A549 (cell line): Measurements from ENCODE around the gene NECTIN1. TPM values are rescaled to one million over a fixed set of nuclear protein-coding genes. Genes with fewer than 3 reads are reported as not detected.

Experiments used
- BCL3 ChIP-seq: fragments of >200 bp; sonication (Bioruptor Twin); formaldehyde crosslinking; IDR thresholded peaks from 3 replicates; pipeline ENCODE4 v1.6.1; 2016
- BHLHE40 ChIP-seq: IDR thresholded peaks from 2 replicates; pipeline ENCODE4 v1.6.1; 2012; ENCODE audit warnings: low read depth, low read length, inconsistent platforms
- CBX8 ChIP-seq: fragments of 200-600 bp; sonication (generic); IDR thresholded peaks from 2 replicates; pipeline ENCODE4 v1.6.1; 2016
- CHD2 ChIP-seq: fragments of 150-350 bp; IDR thresholded peaks from 2 replicates; pipeline ENCODE4 v1.6.1; 2014; ENCODE audit warnings: low read length; ENCODE audit not compliant: partially characterized antibody
- CHD4 ChIP-seq: fragments of 200-600 bp; sonication (generic); IDR thresholded peaks from 2 replicates; pipeline ENCODE4 v1.6.1; 2016; ENCODE audit warnings: antibody characterized with exemption, mild to moderate bottlenecking, borderline replicate concordance
- CTCF ChIP-seq: fragments of >200 bp; sonication (Bioruptor Twin); formaldehyde crosslinking; IDR thresholded peaks from 3 replicates; pipeline ENCODE4 v1.5.1; 2016
- EHF ChIP-seq: fragments of 250-450 bp; sonication (Bioruptor Pico); IDR thresholded peaks from 2 replicates; pipeline ENCODE4 v1.5.0; 2020; ENCODE audit warnings: mild to moderate bottlenecking
- EP300 ChIP-seq, 2 experiments: fragments of >200 bp; sonication (Bioruptor Twin); formaldehyde crosslinking; IDR thresholded peaks; 2 replicates in 1 of 2; 3 replicates in 1 of 2; pipeline ENCODE4 v1.6.1; 2016 to 2017
- GATA3 ChIP-seq: IDR thresholded peaks from 2 replicates; pipeline ENCODE4 v1.6.1; 2012; ENCODE audit warnings: borderline replicate concordance
- HOXA7 ChIP-seq: fragments of 250-450 bp; sonication (Bioruptor Pico); IDR thresholded peaks from 2 replicates; pipeline ENCODE4 v1.5.0; 2020; ENCODE audit warnings: mild to moderate bottlenecking, moderate library complexity
- JUN ChIP-seq, 2 experiments: fragments of >200 bp; sonication (Bioruptor Twin); formaldehyde crosslinking; IDR thresholded peaks; 2 replicates in 1 of 2; 3 replicates in 1 of 2; pipeline ENCODE4 v1.6.1; 2016 to 2017
- KDM5A ChIP-seq: fragments of 200-600 bp; sonication (generic); IDR thresholded peaks from 2 replicates; pipeline ENCODE4 v1.6.1; 2016; ENCODE audit warnings: antibody characterized with exemption, mild to moderate bottlenecking
- MAFK ChIP-seq: fragments of 450-650 bp; IDR thresholded peaks from 2 replicates; pipeline ENCODE4 v1.6.1; 2014; ENCODE audit not compliant: partially characterized antibody
- NFE2L2 ChIP-seq: fragments of 150-350 bp; conservative IDR thresholded peaks from 2 replicates; pipeline ENCODE4 v1.6.1; 2014; ENCODE audit warnings: low read length
- NPAS2 ChIP-seq: fragments of 250-450 bp; sonication (Bioruptor Pico); IDR thresholded peaks from 2 replicates; pipeline ENCODE4 v1.8.0; 2022; ENCODE audit warnings: mild to moderate bottlenecking, moderate library complexity, borderline replicate concordance
- PBX3 ChIP-seq: IDR thresholded peaks from 2 replicates; pipeline ENCODE4 v1.6.1; 2012
- PHF8 ChIP-seq: fragments of 200-600 bp; sonication (generic); IDR thresholded peaks from 2 replicates; pipeline ENCODE4 v1.6.1; 2016; ENCODE audit warnings: low read depth, mild to moderate bottlenecking, antibody characterized with exemption, moderate library complexity, borderline replicate concordance
- POLR2A ChIP-seq: IDR thresholded peaks from 2 replicates; pipeline ENCODE4 v1.6.1; 2012; ENCODE audit warnings: mild to moderate bottlenecking, low read length
- RARB ChIP-seq: fragments of 250-450 bp; sonication (Bioruptor Pico); IDR thresholded peaks from 2 replicates; pipeline ENCODE4 v1.8.0; 2021; ENCODE audit warnings: mild to moderate bottlenecking, moderate library complexity
- RFX5 ChIP-seq: fragments of 450-650 bp; IDR thresholded peaks from 2 replicates; pipeline ENCODE4 v1.7.1; 2014; ENCODE audit warnings: antibody characterized with exemption, mild to moderate bottlenecking, moderate library complexity
- SREBF2 ChIP-seq: fragments of 450-650 bp; IDR thresholded peaks from 2 replicates; pipeline ENCODE4 v1.6.1; 2014; ENCODE audit warnings: mild to moderate bottlenecking, moderate library complexity
- TFCP2L1 ChIP-seq: fragments of 250-450 bp; sonication (Bioruptor Pico); IDR thresholded peaks from 2 replicates; pipeline ENCODE4 v1.5.0; 2021; ENCODE audit warnings: mild to moderate bottlenecking
- TP53 ChIP-seq: fragments of 250-450 bp; sonication (Bioruptor Pico); IDR thresholded peaks from 2 replicates; pipeline ENCODE4 v1.5.0; 2021; ENCODE audit warnings: mild to moderate bottlenecking, moderate library complexity
- USF2 ChIP-seq: fragments of 450-650 bp; IDR thresholded peaks from 2 replicates; pipeline ENCODE4 v1.6.1; 2014; ENCODE audit warnings: antibody characterized with exemption
- ZFP36 ChIP-seq: fragments of 450-650 bp; IDR thresholded peaks from 2 replicates; pipeline ENCODE4 v1.6.1; 2014; ENCODE audit warnings: borderline replicate concordance; ENCODE audit not compliant: partially characterized antibody
- polyA plus RNA-seq, 4 experiments: library from polyadenylated mRNA; depleted of rRNA in 3 of 4; stranded (reverse); fragments of >200 nt; fragmentation: RNase III in 1 of 4; extraction: RNeasy Plus Mini Kit Qiagen cat#74134 plus additional on column Dnase treatment in 1 of 4; gene quantifications; 2 replicates in 3 of 4; 3 replicates in 1 of 4; pipeline ENCODE4 v1.2.3, GENCODE V29; 2011 to 2017
- TF ChIP-seq, protein P1 (sequence below): fragments of 250-450 bp; sonication (Bioruptor Pico); IDR thresholded peaks from 2 replicates; pipeline ENCODE4 v1.5.0; 2020; ENCODE audit warnings: low read depth, mild to moderate bottlenecking, moderate library complexity
- TF ChIP-seq, protein P2 (sequence below): fragments of >200 bp; sonication (Bioruptor Twin); formaldehyde crosslinking; IDR thresholded peaks from 2 replicates; pipeline ENCODE4 v1.6.1; 2016

Gene NECTIN1
- polyA plus RNA-seq, 2 of the 4 experiments (the other 2 are of a cell fraction): 2.2 to 5.5 TPM

GRCh38 chr11:119728651-119729580 lies at the start of gene NECTIN1 (continued):
- TF ChIP-seq, protein P1, sequence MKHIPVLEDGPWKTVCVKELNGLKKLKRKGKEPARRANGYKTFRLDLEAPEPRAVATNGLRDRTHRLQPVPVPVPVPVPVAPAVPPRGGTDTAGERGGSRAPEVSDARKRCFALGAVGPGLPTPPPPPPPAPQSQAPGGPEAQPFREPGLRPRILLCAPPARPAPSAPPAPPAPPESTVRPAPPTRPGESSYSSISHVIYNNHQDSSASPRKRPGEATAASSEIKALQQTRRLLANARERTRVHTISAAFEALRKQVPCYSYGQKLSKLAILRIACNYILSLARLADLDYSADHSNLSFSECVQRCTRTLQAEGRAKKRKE (CRISPR knock-in tag): no peak
- TF ChIP-seq, protein P2, sequence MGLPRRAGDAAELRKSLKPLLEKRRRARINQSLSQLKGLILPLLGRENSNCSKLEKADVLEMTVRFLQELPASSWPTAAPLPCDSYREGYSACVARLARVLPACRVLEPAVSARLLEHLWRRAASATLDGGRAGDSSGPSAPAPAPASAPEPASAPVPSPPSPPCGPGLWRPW: no peak
- peak; percentile 90 for TF ChIP-seq CTCF
- no peak for TF ChIP-seq USF2
- no peak for TF ChIP-seq CHD2
- TF ChIP-seq EHF (CRISPR knock-in tag): no peak
- no peak for TF ChIP-seq HOXA7 (CRISPR knock-in tag)
- no peak for TF ChIP-seq BHLHE40
- no peak for TF ChIP-seq TP53 (CRISPR knock-in tag)
- no peak for TF ChIP-seq PHF8
- TF ChIP-seq PBX3: no peak
- TF ChIP-seq CBX8: no peak
- no peak for TF ChIP-seq MAFK
- TF ChIP-seq NFE2L2: no peak
- TF ChIP-seq RFX5: no peak
- no peak for TF ChIP-seq RARB
- no peak for TF ChIP-seq KDM5A
- peak; percentile 29 to 66; a peak in 3 of 5 replicates for TF ChIP-seq JUN (IDR thresholded peaks at IDR 0.05)
- TF ChIP-seq TFCP2L1 (CRISPR knock-in tag): no peak
- TF ChIP-seq GATA3: 0 out of 2 replicates have a peak, but pooled peaks have one; percentile 8
- TF ChIP-seq EP300 (IDR thresholded peaks at IDR 0.05): no peak
- TF ChIP-seq ZFP36: no peak
- TF ChIP-seq BCL3: 0 out of 3 replicates have a peak, but pooled peaks have one; percentile 40
- no peak for TF ChIP-seq CHD4
- no peak for TF ChIP-seq NPAS2
- TF ChIP-seq POLR2A: peak; percentile 85
- TF ChIP-seq SREBF2: no peak
